ENCODE measurements around the gene VAX1.

- TF ChIP-seq CTCF (conservative IDR thresholded peaks at IDR 0.05 in 1 of 2, IDR thresholded peaks at IDR 0.05 in 1 of 2; ENCODE audit: low read depth in 1 of 2, low read length in 2 of 2) (no peak), EZH2 (IDR thresholded peaks at IDR 0.05; ENCODE audit: low read length, missing control alignments) (no peak)
Measured at GRCh38 chr10:117159390-117159789, 21.3 kb upstream of the VAX1 start.

All from fibroblast of lung (primary cell).